Measurements from ENCODE around the gene PTPN22.

DNA sequence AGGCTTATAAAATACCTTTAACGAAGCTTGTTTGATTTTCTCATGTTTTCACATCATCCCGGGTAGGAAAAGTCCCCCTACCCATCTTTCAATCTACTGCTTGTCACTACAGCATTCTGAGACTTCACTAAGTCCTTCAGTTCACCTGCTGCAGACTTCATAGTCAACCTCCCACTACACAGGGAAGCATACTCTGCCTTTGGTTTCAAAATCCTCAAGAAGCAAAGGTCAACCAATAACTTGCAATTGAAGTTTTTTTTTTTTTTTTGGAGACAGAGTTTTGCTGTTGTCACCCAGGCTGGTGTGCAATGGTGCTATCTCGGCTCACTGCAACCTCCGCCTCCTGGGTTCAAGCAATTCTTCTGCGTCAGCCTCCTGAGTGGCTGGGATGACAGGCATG lies 4.7 kb upstream of the PTPN22 start:
- TF ChIP-seq NFRKB (IDR thresholded peaks at IDR 0.05), result no peak
- TF ChIP-seq L3MBTL2 (conservative IDR thresholded peaks at IDR 0.05), result no peak
- TF ChIP-seq SUZ12 (IDR thresholded peaks at IDR 0.05), result no peak
- TF ChIP-seq HDGF (IDR thresholded peaks at IDR 0.05; ENCODE audit: borderline replicate concordance), result no peak
- no peak for TF ChIP-seq FOXA1 (IDR thresholded peaks at IDR 0.05)
- no peak for TF ChIP-seq BHLHE40 (IDR thresholded peaks at IDR 0.05; ENCODE audit: borderline replicate concordance)
- no peak for TF ChIP-seq FOXK2 (IDR thresholded peaks at IDR 0.05)
- no peak for TF ChIP-seq LEF1 (IDR thresholded peaks at IDR 0.05; ENCODE audit: borderline replicate concordance)
- TF ChIP-seq SP1 (IDR thresholded peaks at IDR 0.05), result no peak
- no peak for TF ChIP-seq ELF4 (IDR thresholded peaks at IDR 0.05)
- no peak for TF ChIP-seq PKNOX1 (IDR thresholded peaks at IDR 0.05)
- TF ChIP-seq FOXM1 (IDR thresholded peaks at IDR 0.05; ENCODE audit: borderline replicate concordance), result no peak
